ENCODE measurements around the gene EVPL. TPM values are rescaled to one million over a fixed set of nuclear protein-coding genes. Genes with fewer than 3 reads are reported as not detected.

The EVPL gene
- total RNA-seq, 6 experiments from 2014 or later: 0.62 TPM; not detected in 5

DNA sequence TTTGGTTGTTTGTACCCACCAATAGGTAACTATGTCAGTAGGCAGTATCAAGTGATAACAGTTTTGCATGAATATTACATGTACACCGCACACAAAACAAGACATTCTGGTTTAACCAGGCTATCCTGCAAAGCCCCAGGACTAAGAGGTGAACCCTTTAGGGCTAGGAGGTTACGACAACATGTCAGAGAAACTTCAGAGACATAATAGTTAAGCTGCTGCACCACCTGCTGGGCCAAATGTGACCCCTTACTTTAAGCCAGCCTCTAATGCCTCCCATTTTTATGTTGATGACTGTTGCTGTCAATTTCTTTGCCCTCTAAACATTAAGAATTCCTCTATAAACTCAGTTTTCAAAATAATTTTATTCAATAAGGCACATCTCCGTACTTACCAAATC, 29.8 kb upstream of the EVPL start:
- H3K9me3 ChIP-seq: no peaks in the 10 kb centered on the region
- H3K4me3 ChIP-seq: no peak overlapping the region
- H3K36me3 ChIP-seq: peaks cover 25 to 94% (median 51%) of the 10 kb centered on the region in 4 donors
- DNase-seq (no peak), ATAC-seq (no peak)
- intact Hi-C loops (cut with DNase I): no loop called here
- TF ChIP-seq CTCF (IDR thresholded peaks at IDR 0.05) (no peak), POLR2A (IDR thresholded peaks at IDR 0.05) (no peak)
- WGBS (ENCODE audit: insufficient coverage, low coverage, low lambda C conversion rate, missing lambda C conversion rate): 67% methylated on average over 1 of the region's 3 CpGs
- H3K27ac ChIP-seq: no peak overlapping the region
- no peaks in the 10 kb centered on the region for H3K4me1 ChIP-seq
- no peaks in the 10 kb centered on the region for H3K27me3 ChIP-seq

DNA sequence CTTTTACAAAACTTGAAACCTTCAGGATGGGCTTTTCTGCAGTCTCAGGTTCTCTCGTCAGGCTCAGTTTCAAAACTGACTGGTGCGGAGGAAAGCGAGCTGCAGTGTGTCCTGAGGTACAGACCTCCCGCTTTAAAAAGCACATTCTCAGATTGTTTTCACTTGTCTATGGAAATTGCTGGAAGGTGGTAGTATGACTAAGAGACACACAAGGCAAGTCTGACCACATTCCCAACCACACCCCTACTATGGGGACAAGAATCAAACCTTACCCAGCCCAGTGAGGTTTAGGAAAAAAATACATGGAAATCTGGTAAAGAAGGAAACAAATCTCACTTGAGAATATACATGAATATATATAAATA, 27.0 kb upstream of the EVPL start:
- DNase-seq: no peak
- no peak for TF ChIP-seq CTCF (IDR thresholded peaks at IDR 0.05)
- TF ChIP-seq POLR2A (IDR thresholded peaks at IDR 0.05): no peak
- Histone ChIP-seq H3K4me3 (no peak overlapping the region), H3K4me1 (no peaks in the 10 kb centered on the region), H3K27ac (no peak overlapping the region), H3K27me3 (no peaks in the 10 kb centered on the region), H3K36me3 (peaks cover 16 to 87% (median 43%) of the 10 kb centered on the region in 4 donors), H3K9me3 (no peaks in the 10 kb centered on the region)
- no peak for ATAC-seq
- intact Hi-C loops (cut with DNase I): no loop called here
- 96% methylated on average over 4 of the region's 4 CpGs for WGBS (ENCODE audit: insufficient coverage, low coverage, low lambda C conversion rate, missing lambda C conversion rate)

DNA sequence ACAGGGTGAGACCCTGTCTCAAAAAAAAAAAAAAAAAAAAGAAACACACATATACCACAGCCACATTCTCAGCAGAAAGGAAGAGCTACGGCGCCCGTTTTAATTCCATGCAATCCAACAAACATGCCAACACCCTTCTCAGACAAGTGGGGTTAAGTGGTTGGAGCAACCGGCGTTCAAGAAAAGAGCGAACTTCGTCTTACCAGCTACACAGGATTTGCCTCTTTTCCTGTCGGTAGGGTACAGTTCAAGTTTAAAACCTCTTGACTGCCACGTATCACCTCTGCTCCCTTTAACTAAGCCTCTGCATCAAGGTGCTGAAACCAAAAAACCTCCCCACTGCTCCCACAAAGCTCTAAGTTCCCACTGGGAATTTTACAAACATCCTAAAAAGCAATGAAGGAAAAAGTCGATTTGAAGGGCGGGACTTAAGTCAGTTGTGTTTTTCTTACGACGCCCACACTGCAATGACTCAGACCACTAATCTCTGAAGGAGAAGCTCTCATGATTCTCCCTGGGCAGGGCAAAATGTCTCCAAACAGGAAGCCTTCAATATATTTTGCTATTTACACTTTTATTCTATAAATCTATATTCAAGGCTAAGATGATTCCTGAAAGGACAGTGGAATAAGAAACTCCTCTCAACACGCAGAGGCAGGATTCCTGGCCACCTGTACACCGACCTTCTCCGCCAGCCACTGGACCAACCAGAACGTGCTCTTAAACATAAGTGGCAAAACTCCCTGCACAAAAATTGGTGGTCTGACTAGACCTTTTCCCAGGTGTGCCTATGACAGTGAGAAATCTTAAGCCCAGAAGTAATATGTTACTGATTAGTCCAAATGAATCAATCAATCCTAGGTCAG, 26.4 kb upstream of the EVPL start:
- Histone ChIP-seq H3K27ac (no peak overlapping the region), H3K36me3 (peaks cover 11 to 87% (median 43%) of the 10 kb centered on the region in 4 donors), H3K4me3 (no peak overlapping the region), H3K4me1 (no peaks in the 10 kb centered on the region), H3K27me3 (no peaks in the 10 kb centered on the region), H3K9me3 (no peaks in the 10 kb centered on the region)
- TF ChIP-seq CTCF (IDR thresholded peaks at IDR 0.05): no peak
- no peak for TF ChIP-seq POLR2A (IDR thresholded peaks at IDR 0.05)
- DNase-seq (no peak), ATAC-seq (no peak)
- intact Hi-C loops (cut with DNase I): no loop called here
- 87% methylated on average over 14 of the region's 17 CpGs for WGBS (ENCODE audit: insufficient coverage, low coverage, low lambda C conversion rate, missing lambda C conversion rate)

- ATAC-seq: no peak
- intact Hi-C loops (cut with DNase I): no loop called here
- TF ChIP-seq POLR2A (IDR thresholded peaks at IDR 0.05) (no peak), CTCF (IDR thresholded peaks at IDR 0.05) (no peak)
- 79% methylated on average over 6 of the region's 6 CpGs for WGBS (ENCODE audit: insufficient coverage, low coverage, low lambda C conversion rate, missing lambda C conversion rate)
- Histone ChIP-seq H3K27me3 (no peaks in the 10 kb centered on the region), H3K27ac (no peak overlapping the region), H3K4me1 (no peaks in the 10 kb centered on the region), H3K4me3 (no peak overlapping the region), H3K36me3 (peaks cover 2 to 87% (median 42%) of the 10 kb centered on the region in 4 donors), H3K9me3 (no peaks in the 10 kb centered on the region)
- DNase-seq: no peak
Measured at GRCh38 chr17:76051561-76051960, 24.5 kb upstream of the EVPL start.

Measured in right lobe of liver (tissue), 6 donors.